ENCODE measurements around the gene ARFGAP1.
"Not testable (repeated sequence)": the region's sequence is repeated elsewhere in the genome, so short reads cannot be mapped to it uniquely, and the experiment has no call there.

The ARFGAP1 gene

DNA sequence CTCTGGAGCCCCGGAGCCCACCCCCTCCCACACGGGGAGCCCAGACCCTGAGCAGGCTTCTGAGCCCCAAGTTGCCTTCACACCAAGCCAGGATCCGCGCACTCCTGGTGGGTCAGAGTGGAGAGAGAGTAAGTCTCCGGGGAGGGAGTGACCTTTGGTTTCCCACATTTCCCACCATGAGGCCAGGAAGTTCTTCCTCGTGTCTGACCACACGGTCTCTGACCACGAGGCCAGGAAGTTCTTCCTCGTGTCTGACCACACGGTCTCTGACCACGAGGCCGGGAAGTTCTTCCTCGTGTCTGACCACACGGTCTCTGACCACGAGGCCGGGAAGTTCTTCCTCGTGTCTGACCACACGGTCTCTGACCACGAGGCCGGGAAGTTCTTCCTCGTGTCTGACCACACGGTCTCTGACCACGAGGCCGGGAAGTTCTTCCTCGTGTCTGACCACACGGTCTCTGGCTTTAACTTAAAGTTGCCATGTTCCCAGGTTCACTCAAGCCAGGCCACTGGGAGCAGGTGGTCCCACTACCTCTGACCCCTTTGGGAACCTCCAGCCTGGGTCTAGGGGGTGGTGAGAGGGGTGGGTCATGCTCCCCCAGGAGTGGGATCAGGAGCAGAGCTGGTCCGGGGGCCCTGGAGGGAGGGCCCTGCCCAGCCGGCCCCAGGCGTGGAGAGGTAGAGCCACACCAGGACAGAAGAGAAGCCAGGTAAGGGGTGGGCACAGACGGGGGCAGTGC, 33.5 kb downstream of the ARFGAP1 start:
- Histone ChIP-seq H3K27me3 (replicated peaks in 2 of 5; ENCODE audit: control insufficient read depth in 4 of 5, insufficient read depth in 5 of 5, low read length in 4 of 5) (peaks cover 0 to 16% (median 3%) of the 10 kb centered on the region in 5 experiments), H3K9me3 (ENCODE audit: control extremely low read depth in 1 of 5, control insufficient read depth in 4 of 5, insufficient read depth in 2 of 5, low read depth in 1 of 5, low read length in 4 of 5) (peaks cover 0 to 13% (median 0%) of the 10 kb centered on the region in 5 experiments)
- POLR2A ChIA-PET; H3K36me3 ChIP-seq (ENCODE audit: control insufficient read depth in 4 of 4, insufficient read depth in 4 of 4, low read length in 3 of 4); H3K27ac ChIP-seq (ENCODE audit: insufficient read depth in 1 of 2, low read depth in 1 of 2, low read length in 2 of 2, poor library complexity in 1 of 2, severe bottlenecking in 2 of 2); H3K4me1 ChIP-seq (ENCODE audit: control extremely low read depth in 1 of 4, control insufficient read depth in 4 of 4, insufficient read depth in 4 of 4, low read length in 3 of 4); DNase-seq; H3K4me3 ChIP-seq (ENCODE audit: control insufficient read depth in 1 of 7, extremely low read depth in 1 of 7, insufficient read depth in 4 of 7, low read depth in 2 of 7, low read length in 6 of 7): not testable (repeated sequence)
- CTCF ChIA-PET = interaction anchor here (0.9 to 1.2 kb wide), 2 partner anchors 9 to 85 kb away, joined by 3 to 4 read pairs; no protein-coding TSS in a partner anchor
- WGBS (ENCODE audit: insufficient coverage) = 82% methylated on average over 15 of the region's 30 CpGs

DNA sequence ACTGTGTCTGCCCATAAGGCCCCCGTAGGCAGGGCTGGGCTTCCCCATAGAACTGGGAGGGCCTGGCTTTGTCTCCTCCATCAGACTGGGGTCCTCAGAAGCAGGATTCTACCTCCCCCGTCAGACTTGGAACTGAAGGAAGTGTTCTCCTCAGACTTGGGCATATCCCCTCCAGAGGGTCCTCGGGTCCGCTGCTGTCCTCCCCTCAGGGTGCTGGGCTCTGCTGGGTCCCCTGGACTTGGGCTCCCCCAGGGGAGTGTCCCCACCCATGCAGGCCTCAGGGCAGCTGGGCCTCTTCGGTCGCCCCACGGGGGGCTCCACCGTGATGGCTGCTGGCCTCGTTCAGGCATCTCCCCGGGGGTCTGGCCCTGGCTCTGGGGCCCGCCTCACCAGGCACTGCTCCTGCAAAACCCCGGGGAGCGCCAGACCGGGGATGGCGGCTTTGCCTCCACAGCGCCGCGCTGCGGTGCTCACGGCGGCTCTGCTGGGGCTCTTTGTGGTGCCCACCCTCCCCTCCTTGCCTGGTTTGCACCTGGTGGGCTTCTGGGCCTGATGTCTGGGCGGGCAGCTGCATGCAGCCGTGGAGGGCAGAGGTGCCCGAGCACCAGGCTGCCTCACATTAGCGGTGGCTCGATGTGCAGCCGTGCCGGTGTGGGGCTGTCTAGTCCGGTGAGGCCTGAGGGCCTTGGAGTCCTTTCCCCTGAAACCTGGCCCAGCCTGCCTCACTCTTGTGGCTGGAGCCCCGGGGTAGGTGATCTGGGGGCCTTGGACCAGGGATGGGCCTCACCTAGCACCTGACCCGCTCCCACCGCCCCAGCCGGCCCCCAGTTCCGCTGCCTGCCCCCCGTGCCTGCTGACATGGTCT, 34.3 kb downstream of the ARFGAP1 start:
- ChIA-PET CTCF (interaction anchor here (0.8 to 5.3 kb wide), 3 partner anchors 70 to 84 kb away, joined by 3 to 55 read pairs (median 3); no protein-coding TSS in a partner anchor), POLR2A (no interaction called here)
- no peak overlapping the region for H3K4me3 ChIP-seq (ENCODE audit: control insufficient read depth in 1 of 7, extremely low read depth in 1 of 7, insufficient read depth in 4 of 7, low read depth in 2 of 7, low read length in 6 of 7)
- no peak overlapping the region for H3K27ac ChIP-seq (ENCODE audit: insufficient read depth in 1 of 2, low read depth in 1 of 2, low read length in 2 of 2, poor library complexity in 1 of 2, severe bottlenecking in 2 of 2)
- peaks cover 0 to 15% (median 3%) of the 10 kb centered on the region in 5 experiments for H3K27me3 ChIP-seq (replicated peaks in 2 of 5; ENCODE audit: control insufficient read depth in 4 of 5, insufficient read depth in 5 of 5, low read length in 4 of 5)
- no peaks in the 10 kb centered on the region for H3K4me1 ChIP-seq (ENCODE audit: control extremely low read depth in 1 of 4, control insufficient read depth in 4 of 4, insufficient read depth in 4 of 4, low read length in 3 of 4)
- peaks cover 0 to 5% (median 0%) of the 10 kb centered on the region in 5 experiments for H3K9me3 ChIP-seq (ENCODE audit: control extremely low read depth in 1 of 5, control insufficient read depth in 4 of 5, insufficient read depth in 2 of 5, low read depth in 1 of 5, low read length in 4 of 5)
- no peaks in the 10 kb centered on the region for H3K36me3 ChIP-seq (ENCODE audit: control insufficient read depth in 4 of 4, insufficient read depth in 4 of 4, low read length in 3 of 4)
- 87% methylated on average over 35 of the region's 35 CpGs for WGBS (ENCODE audit: insufficient coverage)
- DNase-seq = no peak

DNA sequence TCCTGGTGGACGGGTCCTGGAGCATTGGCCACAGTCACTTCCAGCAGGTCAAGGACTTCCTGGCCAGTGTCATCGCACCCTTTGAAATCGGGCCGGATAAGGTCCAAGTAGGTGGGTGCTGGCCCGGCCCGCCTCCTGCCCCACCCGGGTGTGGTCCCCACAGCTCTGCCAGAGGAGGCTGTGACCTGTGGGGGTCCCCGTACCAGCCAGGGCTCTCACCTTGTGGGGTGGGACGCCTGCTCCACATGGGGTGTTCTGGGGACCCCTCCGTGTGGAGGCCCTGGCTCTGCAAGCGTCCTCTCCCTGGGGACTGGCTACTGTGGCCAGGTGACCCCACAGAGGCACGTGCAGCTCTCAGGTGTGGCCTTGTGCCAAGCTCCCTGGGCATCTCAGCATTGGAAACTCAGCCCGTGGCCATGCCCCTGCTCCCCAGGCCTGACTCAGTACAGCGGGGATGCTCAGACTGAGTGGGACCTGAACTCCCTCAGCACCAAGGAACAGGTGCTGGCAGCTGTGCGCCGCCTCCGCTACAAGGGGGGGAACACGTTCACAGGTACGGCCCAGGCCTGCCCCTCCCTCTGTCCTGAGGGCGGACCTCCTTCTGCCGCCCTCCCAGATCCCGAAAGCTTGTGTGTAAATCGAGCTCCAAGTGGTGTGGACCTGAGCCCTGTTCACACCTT, 35.1 kb downstream of the ARFGAP1 start:
- ChIA-PET POLR2A (interaction anchor here (0.5 kb wide), 1 partner anchor 10 kb away, joined by 3 read pairs; no protein-coding TSS in a partner anchor), CTCF (interaction anchor here (0.8 to 5.3 kb wide), 3 partner anchors 17 to 75 kb away, joined by 3 to 55 read pairs (median 8); no protein-coding TSS in a partner anchor)
- H3K27me3 ChIP-seq (replicated peaks in 2 of 5; ENCODE audit: control insufficient read depth in 4 of 5, insufficient read depth in 5 of 5, low read length in 4 of 5) = peaks cover 0 to 15% (median 3%) of the 10 kb centered on the region in 5 experiments
- 85% methylated on average over 22 of the region's 23 CpGs for WGBS (ENCODE audit: insufficient coverage)
- no peak overlapping the region for H3K27ac ChIP-seq (ENCODE audit: insufficient read depth in 1 of 2, low read depth in 1 of 2, low read length in 2 of 2, poor library complexity in 1 of 2, severe bottlenecking in 2 of 2)
- DNase-seq = no peak
- H3K4me3 ChIP-seq (ENCODE audit: control insufficient read depth in 1 of 7, extremely low read depth in 1 of 7, insufficient read depth in 4 of 7, low read depth in 2 of 7, low read length in 6 of 7) = no peak overlapping the region
- no peaks in the 10 kb centered on the region for H3K36me3 ChIP-seq (ENCODE audit: control insufficient read depth in 4 of 4, insufficient read depth in 4 of 4, low read length in 3 of 4)
- no peaks in the 10 kb centered on the region for H3K4me1 ChIP-seq (ENCODE audit: control extremely low read depth in 1 of 4, control insufficient read depth in 4 of 4, insufficient read depth in 4 of 4, low read length in 3 of 4)
- no peaks in the 10 kb centered on the region for H3K9me3 ChIP-seq (ENCODE audit: control extremely low read depth in 1 of 5, control insufficient read depth in 4 of 5, insufficient read depth in 2 of 5, low read depth in 1 of 5, low read length in 4 of 5)

DNA sequence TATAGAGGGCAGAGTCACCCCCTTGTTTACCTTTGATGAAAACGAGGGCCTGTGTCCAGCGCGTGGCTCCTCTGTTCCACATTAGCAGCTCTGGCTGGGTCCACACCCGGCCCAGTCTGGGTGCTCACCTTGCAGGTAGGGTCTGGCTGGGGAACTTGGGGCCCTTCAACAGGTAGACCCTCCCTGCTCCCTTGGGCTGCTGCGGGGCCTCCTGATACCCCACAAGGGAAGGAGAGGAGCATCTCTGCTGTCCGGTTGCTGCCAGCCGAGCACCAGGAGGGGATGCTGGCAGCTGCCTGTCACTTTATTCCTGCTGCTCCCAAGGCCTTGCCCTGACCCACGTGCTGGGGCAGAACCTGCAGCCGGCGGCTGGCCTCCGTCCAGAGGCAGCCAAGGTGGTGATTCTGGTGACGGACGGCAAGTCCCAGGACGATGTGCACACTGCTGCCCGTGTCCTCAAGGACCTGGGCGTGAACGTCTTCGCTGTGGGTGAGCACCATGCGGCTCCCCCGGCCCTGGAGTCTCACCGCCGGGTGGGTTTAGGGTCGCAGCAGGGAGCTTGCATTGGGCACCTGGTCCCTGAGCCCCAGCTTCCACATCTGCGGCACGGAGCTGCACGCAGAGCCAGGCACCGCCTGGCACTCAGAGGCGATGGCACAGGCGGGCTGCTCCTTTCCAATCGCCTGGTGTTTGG, 35.8 kb downstream of the ARFGAP1 start:
- POLR2A ChIA-PET = interaction anchor here (0.5 kb wide), 1 partner anchor 10 kb away, joined by 3 read pairs; no protein-coding TSS in a partner anchor
- WGBS (ENCODE audit: insufficient coverage) = 89% methylated on average over 28 of the region's 30 CpGs
- H3K9me3 ChIP-seq (ENCODE audit: control extremely low read depth in 1 of 5, control insufficient read depth in 4 of 5, insufficient read depth in 2 of 5, low read depth in 1 of 5, low read length in 4 of 5) = no peaks in the 10 kb centered on the region
- no peak for DNase-seq
- no peaks in the 10 kb centered on the region for H3K4me1 ChIP-seq (ENCODE audit: control extremely low read depth in 1 of 4, control insufficient read depth in 4 of 4, insufficient read depth in 4 of 4, low read length in 3 of 4)
- no peak overlapping the region for H3K4me3 ChIP-seq (ENCODE audit: control insufficient read depth in 1 of 7, extremely low read depth in 1 of 7, insufficient read depth in 4 of 7, low read depth in 2 of 7, low read length in 6 of 7)
- CTCF ChIA-PET = interaction anchor here (0.9 to 5.3 kb wide), 8 partner anchors 8 to 75 kb away, joined by 3 to 55 read pairs (median 7); no protein-coding TSS in a partner anchor
- H3K36me3 ChIP-seq (ENCODE audit: control insufficient read depth in 4 of 4, insufficient read depth in 4 of 4, low read length in 3 of 4) = no peaks in the 10 kb centered on the region
- peaks cover 0 to 15% (median 3%) of the 10 kb centered on the region in 5 experiments for H3K27me3 ChIP-seq (replicated peaks in 2 of 5; ENCODE audit: control insufficient read depth in 4 of 5, insufficient read depth in 5 of 5, low read length in 4 of 5)
- H3K27ac ChIP-seq (ENCODE audit: insufficient read depth in 1 of 2, low read depth in 1 of 2, low read length in 2 of 2, poor library complexity in 1 of 2, severe bottlenecking in 2 of 2) = no peak overlapping the region

DNA sequence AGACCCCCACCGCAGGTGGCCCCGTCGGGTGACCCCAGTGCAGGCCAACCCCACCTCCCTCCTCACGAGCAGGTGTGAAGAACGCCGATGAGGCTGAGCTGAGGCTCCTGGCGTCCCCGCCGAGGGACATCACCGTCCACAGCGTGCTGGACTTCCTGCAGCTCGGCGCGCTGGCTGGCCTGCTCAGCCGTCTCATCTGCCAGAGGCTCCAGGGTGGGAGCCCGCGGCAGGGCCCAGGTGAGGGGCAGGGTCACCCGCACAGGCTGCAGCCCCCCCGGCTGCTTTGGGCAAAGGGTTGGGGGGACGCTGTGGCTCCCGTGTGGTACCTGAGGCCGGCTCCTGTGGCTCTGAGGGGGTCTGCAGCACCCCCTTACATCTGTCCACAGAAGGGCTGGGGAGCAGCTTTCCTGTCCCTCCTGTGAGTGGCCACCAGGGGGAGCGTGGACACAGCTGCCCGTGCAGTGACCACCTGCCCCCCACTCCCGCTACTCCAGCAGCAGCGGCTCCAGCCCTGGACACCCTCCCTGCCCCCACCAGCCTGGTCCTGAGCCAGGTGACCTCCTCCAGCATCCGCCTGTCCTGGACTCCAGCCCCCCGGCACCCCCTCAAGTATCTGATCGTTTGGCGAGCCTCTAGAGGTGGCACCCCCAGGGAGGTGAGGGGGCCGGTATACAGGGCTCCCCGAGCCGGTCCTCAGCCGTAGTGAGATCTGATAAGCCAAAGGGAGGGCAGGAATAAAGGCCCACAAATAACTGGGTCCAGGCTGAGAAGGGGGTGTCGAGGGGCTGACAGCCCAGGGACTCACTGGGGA, 36.9 kb downstream of the ARFGAP1 start:
- ChIA-PET POLR2A (interaction anchor here (0.6 to 1.0 kb wide), 2 partner anchors 50 to 72 kb away, joined by 4 to 5 read pairs; no protein-coding TSS in a partner anchor), CTCF (interaction anchor here (0.9 to 5.3 kb wide), 11 partner anchors 9 to 74 kb away, joined by 3 to 55 read pairs (median 4); no protein-coding TSS in a partner anchor)
- no peak overlapping the region for H3K27ac ChIP-seq (ENCODE audit: insufficient read depth in 1 of 2, low read depth in 1 of 2, low read length in 2 of 2, poor library complexity in 1 of 2, severe bottlenecking in 2 of 2)
- H3K4me1 ChIP-seq (ENCODE audit: control extremely low read depth in 1 of 4, control insufficient read depth in 4 of 4, insufficient read depth in 4 of 4, low read length in 3 of 4) = no peaks in the 10 kb centered on the region
- no peaks in the 10 kb centered on the region for H3K9me3 ChIP-seq (ENCODE audit: control extremely low read depth in 1 of 5, control insufficient read depth in 4 of 5, insufficient read depth in 2 of 5, low read depth in 1 of 5, low read length in 4 of 5)
- DNase-seq = peak; percentile 19 to 46 (median 44)
- 59% methylated on average over 33 of the region's 35 CpGs for WGBS (ENCODE audit: insufficient coverage)
- no peak overlapping the region for H3K4me3 ChIP-seq (ENCODE audit: control insufficient read depth in 1 of 7, extremely low read depth in 1 of 7, insufficient read depth in 4 of 7, low read depth in 2 of 7, low read length in 6 of 7)
- H3K27me3 ChIP-seq (replicated peaks in 2 of 5; ENCODE audit: control insufficient read depth in 4 of 5, insufficient read depth in 5 of 5, low read length in 4 of 5) = peaks cover 0 to 15% (median 3%) of the 10 kb centered on the region in 5 experiments
- H3K36me3 ChIP-seq (ENCODE audit: control insufficient read depth in 4 of 4, insufficient read depth in 4 of 4, low read length in 3 of 4) = no peaks in the 10 kb centered on the region
